HepG2 (cell line): Measurements from ENCODE around the gene P2RX7. TPM values are rescaled to one million over a fixed set of nuclear protein-coding genes. Genes with fewer than 3 reads are reported as not detected.

Experiments used
- ADNP ChIP-seq: sonication (generic); formaldehyde crosslinking; IDR thresholded peaks from 2 replicates; pipeline ENCODE4 v1.4.0; 2020; ENCODE audit warnings: missing genetic modification reagents
- AGO2 ChIP-seq: fragments of 200-400 bp; formaldehyde crosslinking; optimal IDR thresholded peaks from 2 replicates; pipeline ENCODE3; 2017; ENCODE audit warnings: mild to moderate bottlenecking, low read depth, low read length, moderate library complexity
- FOXK1 ChIP-seq: sonication (generic); formaldehyde crosslinking; IDR thresholded peaks from 2 replicates; pipeline ENCODE4 v1.4.0; 2020; ENCODE audit warnings: low read depth, missing genetic modification reagents, borderline replicate concordance
- GPBP1L1 ChIP-seq: sonication (generic); formaldehyde crosslinking; IDR thresholded peaks from 2 replicates; pipeline ENCODE4 v1.5.0; 2020; ENCODE audit warnings: mild to moderate bottlenecking, missing genetic modification reagents
- GTF3A ChIP-seq: sonication (generic); formaldehyde crosslinking; conservative IDR thresholded peaks from 2 replicates; pipeline ENCODE4 v1.4.0; 2020; ENCODE audit warnings: mild to moderate bottlenecking, missing genetic modification reagents
- HNRNPLL ChIP-seq: fragments of 200-400 bp; formaldehyde crosslinking; IDR thresholded peaks from 2 replicates; pipeline ENCODE4 v1.6.1; 2017; ENCODE audit warnings: mild to moderate bottlenecking, low read depth, low read length; ENCODE audit not compliant: poor library complexity, severe bottlenecking
- HOXA7 ChIP-seq: sonication (generic); formaldehyde crosslinking; IDR thresholded peaks from 2 replicates; pipeline ENCODE4 v1.8.1; 2022; ENCODE audit warnings: mild to moderate bottlenecking, missing genetic modification reagents, moderate library complexity
- IRF1 ChIP-seq: sonication (generic); formaldehyde crosslinking; IDR thresholded peaks from 2 replicates; pipeline ENCODE4 v1.4.0; 2020; ENCODE audit warnings: low read depth, mild to moderate bottlenecking, missing genetic modification reagents
- KDM5B ChIP-seq: sonication (generic); formaldehyde crosslinking; IDR thresholded peaks from 2 replicates; pipeline ENCODE4 v1.4.0; 2020; ENCODE audit warnings: missing genetic modification reagents, mild to moderate bottlenecking, borderline replicate concordance
- MEIS2 ChIP-seq: sonication (generic); formaldehyde crosslinking; IDR thresholded peaks from 2 replicates; pipeline ENCODE4 v1.9.0; 2021; ENCODE audit warnings: mild to moderate bottlenecking, missing genetic modification reagents
- MZF1 ChIP-seq: sonication (generic); formaldehyde crosslinking; IDR thresholded peaks from 2 replicates; pipeline ENCODE4 v1.8.1; 2023; ENCODE audit warnings: mild to moderate bottlenecking, missing genetic modification reagents, borderline replicate concordance
- NFIC ChIP-seq: IDR thresholded peaks from 2 replicates; pipeline ENCODE4 v1.6.1; 2012; ENCODE audit warnings: mild to moderate bottlenecking, low read length, inconsistent platforms
- PRMT3 ChIP-seq: sonication (generic); formaldehyde crosslinking; IDR thresholded peaks from 2 replicates; pipeline ENCODE4 v1.8.1; 2022; ENCODE audit warnings: low read depth, mild to moderate bottlenecking, moderate library complexity, missing genetic modification reagents, borderline replicate concordance
- RAD51 ChIP-seq: fragments of 450-650 bp; IDR thresholded peaks from 2 replicates; pipeline ENCODE4 v1.6.1; 2016; ENCODE audit warnings: borderline replicate concordance
- RBAK ChIP-seq: sonication (generic); formaldehyde crosslinking; IDR thresholded peaks from 2 replicates; pipeline ENCODE4 v1.5.1; 2020; ENCODE audit warnings: mild to moderate bottlenecking, missing genetic modification reagents
- SALL2 ChIP-seq: sonication (generic); formaldehyde crosslinking; IDR thresholded peaks from 2 replicates; pipeline ENCODE4 v1.8.1; 2023; ENCODE audit warnings: mild to moderate bottlenecking, missing genetic modification reagents, inconsistent platforms
- SP140L ChIP-seq: sonication (generic); formaldehyde crosslinking; IDR thresholded peaks from 2 replicates; pipeline ENCODE4 v1.4.0; 2020; ENCODE audit warnings: missing genetic modification reagents, borderline replicate concordance
- TBX2 ChIP-seq: sonication (generic); formaldehyde crosslinking; IDR thresholded peaks from 2 replicates; pipeline ENCODE4 v1.5.0; 2020; ENCODE audit warnings: missing genetic modification reagents, mild to moderate bottlenecking, borderline replicate concordance
- XRCC5 ChIP-seq: fragments of 200-400 bp; formaldehyde crosslinking; optimal IDR thresholded peaks from 2 replicates; pipeline ENCODE3; 2017; ENCODE audit warnings: mild to moderate bottlenecking, low read length
- ZBTB10 ChIP-seq: sonication (generic); formaldehyde crosslinking; IDR thresholded peaks from 2 replicates; pipeline ENCODE4 v1.4.0; 2020; ENCODE audit warnings: missing genetic modification reagents, borderline replicate concordance
- ZFP36L1 ChIP-seq: sonication (generic); formaldehyde crosslinking; IDR thresholded peaks from 2 replicates; pipeline ENCODE4 v1.8.0; 2022; ENCODE audit warnings: mild to moderate bottlenecking, missing genetic modification reagents, moderate library complexity
- ZNF234 ChIP-seq: sonication (generic); formaldehyde crosslinking; conservative IDR thresholded peaks from 2 replicates; pipeline ENCODE4 v1.5.1; 2020; ENCODE audit warnings: mild to moderate bottlenecking, missing genetic modification reagents
- ZNF550 ChIP-seq: sonication (generic); formaldehyde crosslinking; IDR thresholded peaks from 2 replicates; pipeline ENCODE4 v1.4.0; 2020; ENCODE audit warnings: mild to moderate bottlenecking, missing genetic modification reagents, borderline replicate concordance
- ZNF709 ChIP-seq: sonication (generic); formaldehyde crosslinking; IDR thresholded peaks from 2 replicates; pipeline ENCODE4 v1.5.0; 2020; ENCODE audit warnings: mild to moderate bottlenecking, missing genetic modification reagents
- polyA plus RNA-seq, 8 experiments: library from polyadenylated mRNA; depleted of rRNA in 3 of 8; stranded (reverse) in 7 of 8; unstranded in 1 of 8; fragments of >200 nt; fragmentation: Illumina TruSeq in 4 of 8; extraction: Trizol in 4 of 8; gene quantifications; 2 replicates each; pipeline versions ENCODE4 v1.2.1 to v1.2.3, GENCODE V29; 2011 to 2016; ENCODE audit warnings: low read depth in 4 of 8, missing spikeins in 1 of 8, mixed read lengths in 1 of 8; ENCODE audit not compliant: insufficient read depth in 1 of 8
- total RNA-seq, 5 experiments: library from RNA; depleted of rRNA; stranded (reverse); fragments of >200 nt; fragmentation: Illumina TruSeq; extraction: Trizol; gene quantifications; 2 replicates each; pipeline ENCODE4 v1.2.3, GENCODE V29; 2016; ENCODE audit warnings: low read depth in 1 of 5

Gene P2RX7
- total and polyA plus RNA-seq, 2 of the 13 experiments (the other 11 are each of a cell fraction or from before 2014, with no cell fraction given): 0.13 to 0.73 TPM

- peak; percentile 87; the same call in 1 of the 2 replicates for TF ChIP-seq SALL2 (CRISPR knock-in tag)
- TF ChIP-seq SP140L (CRISPR knock-in tag): no peak
- no peak for TF ChIP-seq RAD51
- TF ChIP-seq ZNF234 (CRISPR knock-in tag): peak; percentile 30; the same call in 1 of the 2 replicates
- no peak for TF ChIP-seq RBAK (CRISPR knock-in tag)
- no peak for TF ChIP-seq ZNF550
- TF ChIP-seq GPBP1L1 (CRISPR knock-in tag): no peak
- TF ChIP-seq FOXK1 (CRISPR knock-in tag): no peak
- TF ChIP-seq NFIC: no peak
- no peak for TF ChIP-seq AGO2
- no peak for TF ChIP-seq IRF1 (CRISPR knock-in tag)
- TF ChIP-seq XRCC5: no peak
- TF ChIP-seq ZBTB10 (CRISPR knock-in tag): no peak
- TF ChIP-seq GTF3A (CRISPR knock-in tag): no peak
- peak; percentile 39 for TF ChIP-seq HNRNPLL
- TF ChIP-seq KDM5B: peak; percentile 71; the same call in 1 of the 2 replicates
- TF ChIP-seq TBX2 (CRISPR knock-in tag): peak; percentile 74
- TF ChIP-seq MZF1: no peak
- 0 out of 2 replicates have a peak, but pooled peaks have one; percentile 79 for TF ChIP-seq ZFP36L1 (CRISPR knock-in tag)
- TF ChIP-seq HOXA7: no peak
- peak; percentile 47; the same call in 1 of the 2 replicates for TF ChIP-seq PRMT3 (CRISPR knock-in tag)
- peak; percentile 89; the same call in 1 of the 2 replicates for TF ChIP-seq ZNF709
- TF ChIP-seq ADNP (CRISPR knock-in tag): no peak
- TF ChIP-seq MEIS2 (CRISPR knock-in tag): peak; percentile 81
Measured at GRCh38 chr12:121209624-121210572, 77.2 kb downstream of the P2RX7 start, which contains the start of gene P2RX4 (continued).
